NCI-H128 (cell line): Measurements from ENCODE around the gene THSD7B.
"Not testable (repeated sequence)": the region's sequence is repeated elsewhere in the genome, so short reads cannot be mapped to it uniquely, and the experiment has no call there.

Experiments
- DNase-seq: peaks from one replicate; lab custom pipeline; 2025; ENCODE audit not compliant: unreplicated experiment; lab: John Stamatoyannopoulos, UW

Gene THSD7B

DNA sequence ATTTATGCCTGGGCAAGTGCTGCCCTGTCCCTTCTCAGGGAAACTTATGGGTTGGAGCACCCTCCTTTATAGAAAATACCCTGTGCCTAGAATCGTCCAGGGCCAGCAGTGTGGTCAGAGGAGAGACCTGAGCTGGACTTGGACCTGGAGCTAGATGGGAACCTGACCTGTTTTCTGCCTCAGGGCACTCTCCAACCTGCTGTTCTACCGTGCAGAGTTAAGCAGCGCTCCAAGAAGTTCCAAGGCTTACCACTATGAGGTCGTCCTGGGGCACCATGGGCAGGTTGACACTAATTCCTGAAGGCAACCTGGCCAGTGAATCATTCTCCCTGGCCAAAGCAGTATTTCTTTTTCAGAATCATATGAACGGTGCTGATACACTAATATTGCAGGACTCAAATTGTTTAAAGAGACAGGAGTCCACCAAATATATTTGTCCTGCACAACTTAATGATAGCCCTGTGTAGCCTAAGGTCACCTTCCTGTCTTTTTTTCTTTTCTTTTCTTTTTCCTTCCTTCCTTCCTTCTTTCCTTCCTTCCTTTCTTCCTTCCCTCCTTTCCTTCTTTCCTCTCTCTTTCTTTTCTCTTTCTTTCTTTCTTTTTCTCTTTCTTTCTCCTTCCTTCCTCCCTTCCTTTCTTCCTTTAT, 743.5 kb downstream of the THSD7B start:
- no peak for DNase-seq

DNA sequence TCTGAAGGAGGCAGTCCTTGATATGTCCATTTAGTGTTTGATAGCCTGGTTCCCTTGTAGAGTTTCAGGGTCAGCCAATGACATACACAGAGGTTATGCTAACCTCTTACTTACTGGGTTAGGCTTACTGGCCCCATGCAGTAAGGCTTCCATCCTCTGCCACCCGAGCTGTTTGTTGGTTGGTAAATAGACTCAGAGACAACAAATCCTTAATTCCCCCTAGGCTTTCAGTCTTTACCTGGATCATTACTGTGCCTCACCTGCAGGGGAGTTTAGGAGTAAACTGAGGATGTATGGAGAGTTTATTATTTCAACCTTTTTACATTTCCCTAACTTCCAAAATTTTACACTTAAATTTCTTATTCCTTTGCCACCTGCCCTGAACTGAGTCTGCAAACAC, 746.2 kb downstream of the THSD7B start:
- DNase-seq, result no peak

DNA sequence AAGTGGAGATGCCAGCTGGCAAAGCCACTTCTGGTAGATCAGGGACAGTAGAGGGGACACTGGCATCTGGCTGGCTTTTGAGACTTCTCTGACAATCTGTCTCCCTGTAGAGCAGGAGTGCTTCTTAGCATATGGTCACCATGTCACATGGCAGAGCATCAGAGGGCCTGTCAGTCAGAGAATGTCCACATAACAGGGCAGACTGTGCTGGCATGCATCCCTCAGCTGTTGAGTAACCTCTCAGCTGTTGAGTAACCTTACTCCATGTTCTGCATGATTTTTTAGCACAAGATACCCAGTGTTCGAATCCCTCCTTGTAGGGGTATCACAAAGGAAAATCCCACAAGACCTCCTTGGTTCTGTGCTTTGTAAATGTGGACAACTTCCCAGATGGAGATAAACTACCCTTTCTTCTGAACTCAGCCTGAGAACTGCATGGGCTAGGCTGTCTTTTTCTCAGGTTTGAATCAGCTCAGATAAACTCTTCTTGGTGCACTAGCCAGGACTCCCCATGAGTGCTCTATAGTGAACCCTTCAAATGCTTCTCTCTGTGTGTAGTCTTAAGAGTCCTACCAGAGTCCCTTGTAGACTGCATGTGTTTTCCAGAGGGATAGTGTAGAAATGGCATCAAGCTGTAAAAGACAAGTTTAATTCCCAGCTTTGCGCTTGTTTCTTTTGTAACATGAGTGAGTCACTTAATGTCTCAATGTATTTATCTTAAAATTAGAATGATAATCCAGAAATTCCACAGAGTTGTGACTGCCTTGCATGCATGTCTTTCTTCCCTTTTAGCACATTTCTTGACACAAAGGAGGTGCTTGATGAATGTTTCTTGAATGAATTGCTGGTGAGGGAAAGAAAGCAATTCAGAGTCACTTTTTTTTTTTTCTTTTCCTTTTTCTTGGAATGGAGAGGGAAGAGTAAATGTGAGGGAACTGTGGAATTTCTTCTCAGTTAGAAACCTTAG, 756.6 kb downstream of the THSD7B start:
- DNase-seq, result no peak

DNA sequence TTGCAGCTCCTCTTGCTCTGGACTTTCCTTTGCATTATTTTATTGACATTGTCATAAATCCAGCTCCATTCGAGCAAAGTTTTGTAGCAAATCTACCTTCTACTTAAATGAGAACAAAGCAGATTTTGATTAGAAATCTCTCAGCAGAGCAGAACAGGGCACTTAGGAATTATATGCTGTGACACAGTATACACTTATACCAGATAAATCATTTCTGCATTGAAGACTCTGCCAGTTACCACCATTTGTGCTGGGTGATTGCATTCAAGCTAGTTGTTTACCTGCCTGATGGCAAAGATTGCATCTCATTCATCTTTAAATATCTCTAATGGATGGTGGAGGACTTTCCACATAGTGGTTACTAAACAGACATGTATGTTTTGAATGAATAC, 757.3 kb downstream of the THSD7B start:
- DNase-seq, result no peak

DNA sequence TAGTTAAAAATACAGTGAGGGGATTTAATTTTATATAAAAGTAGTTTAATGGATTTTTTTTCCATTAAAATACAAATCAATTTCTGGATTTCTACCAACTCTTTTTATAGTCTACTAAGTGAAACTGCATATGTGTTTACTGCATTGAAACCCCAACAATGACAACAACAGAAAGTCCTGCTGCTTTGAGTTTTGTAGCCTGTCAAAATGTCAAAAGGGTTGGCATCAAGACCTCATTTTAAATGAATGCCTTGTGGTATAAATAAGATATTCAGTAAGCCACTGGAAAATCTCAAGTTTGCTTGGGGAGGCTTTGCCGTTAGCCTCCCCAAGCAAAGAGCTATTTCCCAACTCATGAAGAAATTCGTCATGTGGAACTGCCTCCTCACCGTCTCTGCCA, 758.6 kb downstream of the THSD7B start:
- no peak for DNase-seq

DNA sequence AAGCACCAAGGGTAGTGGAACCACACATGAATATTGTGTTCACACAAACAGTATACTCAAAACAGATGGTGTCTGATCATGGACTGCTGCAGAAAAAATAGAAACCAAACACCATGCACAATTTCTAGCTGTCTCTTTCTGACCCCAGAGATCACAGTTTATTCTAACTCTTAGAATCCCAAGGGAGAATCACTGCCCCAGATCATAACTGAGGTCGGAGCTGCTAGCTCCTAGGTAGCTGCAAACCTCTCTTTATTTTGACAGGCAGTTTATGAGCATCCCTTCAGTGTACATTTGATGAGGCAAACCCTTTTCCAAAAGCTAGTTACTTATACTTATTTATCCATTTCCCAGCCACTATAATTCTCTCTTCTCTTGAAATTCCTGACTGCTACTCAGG, 759.8 kb downstream of the THSD7B start:
- no peak for DNase-seq

DNA sequence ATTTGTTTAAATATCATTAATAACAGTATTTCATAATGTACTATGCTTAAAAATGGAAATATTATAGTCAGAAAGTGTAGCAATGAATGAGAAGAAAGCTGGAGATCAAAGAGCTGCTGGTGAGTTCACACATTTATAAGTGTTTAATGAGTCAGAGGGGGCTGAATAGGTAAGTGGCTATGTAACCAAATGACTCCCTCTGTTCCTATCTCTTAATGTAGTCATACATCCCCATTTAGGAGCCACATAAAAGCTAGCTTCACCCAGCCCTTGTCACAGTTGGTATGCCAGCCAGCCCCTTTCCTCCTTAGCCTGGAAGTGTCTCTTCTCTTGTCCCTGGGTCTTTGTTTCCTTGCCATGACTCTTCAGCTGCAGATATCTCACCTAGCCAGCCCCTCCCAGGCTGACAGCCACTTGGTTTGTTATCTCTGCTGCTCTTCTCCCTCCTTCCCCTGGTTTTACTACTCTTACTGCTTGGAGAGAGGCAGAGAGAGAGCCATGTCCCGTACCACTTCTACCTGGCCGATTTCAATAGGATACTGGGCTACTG, 760.4 kb downstream of the THSD7B start:
- DNase-seq, result peak; percentile 7

DNA sequence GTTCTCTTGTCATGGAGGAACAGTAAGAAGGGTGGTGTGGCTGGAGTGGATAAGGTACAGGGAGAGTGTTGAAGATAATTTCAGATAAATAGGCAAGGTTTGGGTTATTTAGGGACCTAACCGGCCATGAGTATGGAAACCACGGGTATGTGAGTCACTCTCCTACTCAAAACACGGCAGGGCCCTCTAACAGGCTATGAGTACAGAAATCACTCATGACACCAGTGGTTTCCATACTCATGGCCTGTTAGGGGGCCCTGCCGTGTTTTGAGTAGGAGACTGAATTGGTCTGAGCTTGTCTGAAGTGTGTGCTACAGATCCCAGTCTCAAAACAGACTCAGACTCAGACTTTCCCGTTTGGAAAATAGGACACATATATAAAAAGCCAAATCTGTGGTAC, 770.6 kb downstream of the THSD7B start:
- DNase-seq, result no peak

DNA sequence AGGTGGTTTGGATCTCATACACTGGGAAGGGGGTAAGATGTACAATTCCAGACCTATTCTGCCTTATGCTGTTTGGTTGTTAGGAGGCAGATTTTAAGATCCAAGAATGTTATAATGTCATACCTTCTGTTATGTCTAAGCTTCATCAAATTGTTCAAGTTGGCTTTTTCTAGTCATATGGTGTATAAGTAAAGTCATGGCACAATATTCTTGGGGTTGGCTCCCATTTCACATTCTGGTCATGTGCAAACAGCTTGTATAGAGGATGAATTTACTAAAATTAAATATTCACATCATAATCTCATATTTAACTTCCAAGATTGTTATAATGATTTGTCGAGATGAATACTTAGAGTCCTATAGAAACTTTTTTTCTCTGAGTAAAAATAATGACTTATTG, 774.0 kb downstream of the THSD7B start:
- DNase-seq, result no peak

DNA sequence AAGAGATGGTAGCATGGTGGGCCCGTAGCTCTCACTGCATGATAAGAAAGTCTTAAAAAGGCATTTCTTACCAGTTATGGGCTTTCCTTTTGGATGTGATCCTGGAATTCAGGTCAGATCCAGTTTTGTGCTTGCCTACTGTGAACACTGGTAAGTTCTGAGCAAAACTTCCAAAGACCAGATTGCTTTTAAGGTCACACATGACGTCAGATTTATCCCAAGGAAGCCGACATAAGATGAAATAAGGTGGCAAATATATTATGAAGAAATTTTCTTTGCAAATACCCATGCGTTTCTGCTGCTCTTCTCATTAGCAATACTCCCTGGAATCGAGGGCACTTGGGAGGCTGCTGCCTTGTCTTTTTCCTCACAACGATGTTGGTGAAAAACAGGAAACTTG, 782.5 kb downstream of the THSD7B start:
- DNase-seq, result no peak

DNA sequence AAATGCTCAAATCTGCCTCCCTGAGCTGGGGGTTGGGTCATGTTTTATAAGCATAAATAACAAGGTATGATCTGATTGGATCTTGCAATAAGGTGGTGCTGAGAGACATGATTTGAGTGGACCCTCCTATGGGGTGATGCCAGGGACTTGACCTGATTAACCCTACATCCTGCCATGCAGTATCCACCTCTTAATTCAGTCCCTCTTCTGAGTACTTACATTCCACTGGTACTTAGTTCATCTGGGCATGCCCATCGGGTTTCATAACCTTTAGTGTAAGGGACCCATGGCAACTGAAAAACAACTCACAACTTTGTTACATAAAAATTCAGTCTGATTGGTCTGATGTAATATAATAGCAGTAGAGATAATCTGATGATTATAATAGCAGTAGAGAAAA, 801.0 kb downstream of the THSD7B start:
- DNase-seq, result no peak

DNA sequence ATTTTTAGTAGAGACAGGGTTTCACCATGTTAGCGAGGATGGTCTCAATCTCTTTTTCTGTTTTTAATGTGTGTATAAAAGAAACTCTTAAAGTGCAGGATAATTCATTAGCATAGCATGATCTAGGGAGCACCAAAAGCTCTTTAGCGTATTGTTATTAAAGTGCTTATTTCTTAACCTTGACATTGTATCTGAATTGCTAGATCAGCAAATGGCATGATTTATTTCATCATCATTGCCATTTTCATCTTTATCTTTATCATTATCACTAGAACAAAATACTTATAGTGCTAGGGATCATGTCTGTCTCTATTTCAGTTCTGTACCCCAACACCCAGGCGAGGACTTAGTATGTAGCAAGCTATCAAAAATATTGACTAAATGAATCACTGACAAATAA, 805.1 kb downstream of the THSD7B start:
- DNase-seq, result no peak

DNA sequence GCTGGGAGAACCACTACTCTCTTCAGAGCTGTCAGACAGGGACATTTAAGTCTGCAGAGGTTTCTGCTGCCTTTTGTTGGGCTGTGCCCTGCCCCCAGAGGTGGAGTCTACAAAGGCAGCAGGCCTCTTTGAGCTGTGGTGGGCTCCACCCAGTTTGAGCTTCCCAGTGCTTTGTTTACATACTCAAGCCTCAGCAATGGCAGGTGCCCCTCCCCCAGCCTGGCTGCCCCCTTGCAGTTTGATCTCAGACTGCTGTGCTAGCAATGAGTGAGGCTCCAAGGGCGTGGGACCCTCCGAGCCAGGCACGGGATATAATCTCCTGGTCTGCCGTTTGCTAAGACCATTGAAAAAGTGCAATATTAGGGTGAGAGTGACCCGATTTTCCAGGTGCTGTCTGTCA, 822.5 kb downstream of the THSD7B start:
- not testable (repeated sequence) for DNase-seq

DNA sequence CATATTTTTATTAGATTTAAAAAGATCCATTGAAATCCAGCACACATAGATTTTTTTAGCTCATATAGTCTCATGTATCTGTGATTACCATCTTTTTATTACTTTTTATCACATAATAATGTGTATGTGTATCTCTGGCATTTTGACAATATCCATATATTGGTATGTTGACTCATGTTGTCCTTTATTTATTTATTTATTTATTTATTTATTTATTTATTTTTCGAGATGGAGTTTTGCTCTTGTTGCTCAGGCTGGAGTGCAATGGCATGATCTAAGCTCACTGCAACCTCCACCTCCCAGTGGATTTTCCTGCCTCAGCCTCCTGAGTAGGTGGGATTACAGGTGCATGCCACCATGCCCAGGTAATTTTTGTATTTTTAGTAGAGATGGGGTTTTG, 823.2 kb downstream of the THSD7B start:
- not testable (repeated sequence) for DNase-seq

DNA sequence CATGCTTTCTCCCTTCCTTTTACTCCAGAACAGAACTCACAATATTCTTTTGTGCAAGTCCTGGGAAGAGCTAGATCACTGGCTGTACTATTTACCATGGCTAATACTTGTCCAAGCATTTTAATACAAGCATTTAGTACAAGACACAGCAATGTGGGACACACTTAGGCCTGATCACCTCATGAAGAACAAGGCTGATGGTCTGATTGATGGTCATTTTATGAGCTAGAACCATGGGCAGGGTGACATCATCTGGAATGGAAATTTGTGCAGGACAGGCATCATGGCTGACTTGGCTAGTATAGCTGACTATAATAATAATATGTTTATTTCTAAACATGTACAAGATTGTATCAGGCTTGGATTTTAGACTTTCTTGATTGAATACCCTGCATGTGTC, 824.8 kb downstream of the THSD7B start:
- no peak for DNase-seq

DNA sequence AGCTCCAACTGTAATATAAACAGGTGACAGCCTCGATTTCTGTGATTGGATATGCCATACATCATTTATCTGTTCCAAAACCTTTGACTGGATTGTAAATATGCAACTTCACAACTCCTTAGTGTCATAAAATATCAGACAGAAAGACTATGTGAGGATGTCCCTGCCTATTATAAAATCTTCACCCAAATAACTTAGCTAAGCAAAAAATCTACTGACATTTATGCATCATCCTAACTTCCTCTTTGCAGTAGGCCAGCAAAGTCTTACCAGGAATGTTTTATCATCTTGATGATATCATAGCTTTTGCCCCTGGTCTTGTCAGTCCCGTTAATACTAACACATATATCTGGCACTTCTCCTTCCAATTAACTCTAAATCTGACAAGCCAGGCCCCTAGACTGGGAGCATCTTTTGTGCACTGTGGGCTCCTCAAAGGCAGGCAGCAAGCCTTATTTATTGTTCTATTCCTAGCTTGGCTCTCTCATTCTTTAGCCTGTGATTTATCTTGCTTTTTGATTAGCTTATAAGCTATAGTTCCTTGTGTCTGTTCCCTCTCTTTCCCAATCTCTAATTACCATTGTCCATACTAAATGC, 842.5 kb downstream of the THSD7B start:
- no peak for DNase-seq

DNA sequence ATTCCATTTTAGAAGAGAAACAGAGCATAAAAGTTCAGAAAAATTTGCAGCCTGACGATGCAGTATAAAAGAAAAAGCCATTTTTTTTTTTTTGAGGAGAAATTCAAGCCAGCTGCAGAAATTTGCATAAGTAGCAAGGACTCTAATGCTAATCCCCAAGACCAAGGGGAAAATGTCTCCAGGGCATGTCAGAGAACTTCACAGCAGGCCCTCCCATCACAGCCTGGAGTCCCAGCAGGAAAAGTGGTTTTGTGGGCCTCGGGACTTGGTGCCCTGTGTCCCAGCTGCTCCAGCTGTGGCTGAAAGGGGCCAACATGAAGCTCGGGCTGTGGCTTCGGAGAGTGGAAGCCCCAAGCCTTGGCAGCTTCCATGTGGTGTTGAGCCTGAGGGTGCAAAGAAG, 873.6 kb downstream of the THSD7B start:
- DNase-seq, result no peak

DNA sequence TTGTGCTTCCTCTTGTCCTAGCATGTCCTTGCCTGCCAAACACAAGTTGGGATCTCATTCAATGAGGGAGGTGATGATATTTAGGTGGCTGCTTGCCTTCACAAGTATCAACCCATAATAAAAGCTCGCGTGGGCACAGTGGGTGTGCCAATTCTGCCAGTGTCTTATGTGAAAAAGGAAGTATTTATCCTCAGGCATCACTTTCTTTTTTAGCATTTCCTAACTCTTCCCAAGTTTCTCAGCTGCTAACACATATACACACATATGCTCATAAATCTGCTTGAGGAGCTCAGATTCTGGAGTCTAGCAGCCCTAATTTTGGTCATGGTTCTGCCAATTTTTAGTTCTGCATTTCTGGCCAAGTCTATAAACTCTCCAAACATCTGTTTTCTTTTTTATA, 879.4 kb downstream of the THSD7B start:
- DNase-seq, result no peak

DNA sequence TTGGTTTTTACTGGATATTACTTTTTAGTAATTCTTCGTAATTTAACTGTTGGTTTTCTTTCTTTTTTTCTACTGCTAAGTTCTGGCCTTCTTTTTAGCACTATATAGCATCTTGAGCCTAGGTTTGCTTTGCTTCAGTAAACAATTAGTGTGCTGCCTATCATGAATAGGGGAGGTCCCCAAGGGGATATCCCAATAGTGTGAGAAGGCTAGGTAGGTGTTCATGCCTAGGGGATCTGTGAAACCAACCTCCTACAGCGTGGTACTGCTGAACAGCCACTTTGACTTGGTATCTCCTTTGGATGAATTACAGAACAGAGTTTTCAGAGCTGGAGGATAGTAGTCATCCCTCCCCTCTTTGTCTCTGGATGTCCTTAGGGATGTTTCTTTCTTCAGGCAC, 888.7 kb downstream of the THSD7B start:
- no peak for DNase-seq

DNA sequence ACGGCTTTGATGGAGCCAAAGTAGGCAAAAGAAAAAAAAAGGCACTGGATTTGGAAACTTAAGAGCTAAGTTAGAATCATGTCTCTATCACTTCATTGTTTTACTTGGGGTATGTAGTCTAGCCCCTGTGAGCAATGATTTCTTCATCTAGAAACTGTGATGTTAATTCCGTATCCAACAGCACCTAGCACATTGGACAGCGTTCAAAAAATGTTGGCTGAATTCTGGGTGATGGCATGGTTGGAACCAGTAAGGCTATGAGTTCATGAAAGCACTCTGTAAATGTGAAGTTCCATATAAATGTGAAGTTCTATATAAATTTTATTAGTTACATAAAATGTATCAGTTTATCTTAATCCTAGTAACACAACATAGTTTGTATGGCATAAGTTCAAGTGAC, 890.5 kb downstream of the THSD7B start:
- no peak for DNase-seq

DNA sequence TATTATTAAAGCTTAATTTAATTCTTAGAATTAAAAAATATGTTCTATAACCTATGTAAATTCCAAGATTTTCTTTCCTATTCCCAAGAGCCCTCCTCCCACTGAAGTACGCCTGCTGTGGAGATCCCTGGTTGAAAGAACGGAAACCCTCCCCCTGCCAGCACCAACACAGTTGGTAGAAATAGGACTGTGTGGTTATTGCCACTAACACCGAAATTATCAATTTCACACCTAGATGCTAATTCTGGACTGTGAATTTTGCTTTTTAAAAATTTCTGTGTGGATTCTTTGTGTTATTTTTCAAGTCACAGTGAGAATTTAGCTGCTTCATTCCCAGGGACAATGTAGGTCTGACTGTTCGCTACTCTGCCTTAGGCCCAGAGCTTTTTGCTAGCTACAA, 893.1 kb downstream of the THSD7B start:
- DNase-seq, result no peak

DNA sequence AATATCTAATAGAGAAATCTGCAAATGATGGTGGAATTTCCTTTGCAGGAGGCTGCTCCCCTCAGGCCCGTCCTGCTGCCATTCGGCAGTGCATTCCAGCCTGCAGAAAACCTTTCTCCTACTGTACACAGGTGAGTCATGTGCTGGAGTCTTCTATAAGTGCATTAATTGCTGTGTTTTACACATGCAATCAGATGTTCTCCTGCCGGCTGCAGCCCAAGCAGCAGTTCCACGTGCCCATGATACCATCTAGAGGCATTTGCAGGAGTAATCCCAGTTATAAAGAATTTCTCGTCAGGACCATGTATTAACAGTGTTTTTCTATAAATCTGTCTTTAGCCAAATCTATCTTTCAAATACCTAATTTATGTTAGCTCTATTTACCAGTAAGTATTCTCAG, 894.3 kb downstream of the THSD7B start:
- DNase-seq, result no peak
